Keratinocyte (primary cell): ENCODE results near the gene MAPK7. TPM values are rescaled to one million over a fixed set of nuclear protein-coding genes. Genes with fewer than 3 reads are reported as not detected.

Experiments
- DNase-seq: peaks from one replicate; pipeline ENCODE4 v3.0.0-alpha.2; 2011; ENCODE audit warnings: low read depth, missing footprints, low spot score
- FAIRE-seq: peaks from 2 replicates; lab custom pipeline; 2011; peaks lifted over from hg19 to GRCh38; lab: Jason Lieb, UNC
- H2AFZ ChIP-seq: 2 replicates; pipeline ENCODE4 v1.6.0; 2012; ENCODE audit warnings: low read length, control low read depth, inconsistent platforms; ENCODE audit not compliant: control insufficient read depth
- H3K27ac ChIP-seq: 2 replicates; pipeline ENCODE4 v1.5.1; 2011; ENCODE audit warnings: low read length; ENCODE audit not compliant: control insufficient read depth, insufficient read depth
- H3K27me3 ChIP-seq: 3 replicates; pipeline ENCODE4 v1.6.0; 2011; ENCODE audit warnings: low read length; ENCODE audit not compliant: control insufficient read depth, insufficient read depth; ENCODE audit errors: extremely low read depth
- H3K36me3 ChIP-seq, 2 experiments: 2 replicates in 1 of 2; 3 replicates in 1 of 2; pipeline ENCODE4 v1.5.1; 2011; ENCODE audit warnings: low read length in 2 of 2, mild to moderate bottlenecking in 1 of 2; ENCODE audit not compliant: control insufficient read depth in 2 of 2, insufficient read depth in 2 of 2; ENCODE audit errors: extremely low read depth in 1 of 2
- H3K4me1 ChIP-seq: 3 replicates; pipeline ENCODE4 v1.5.1; 2011; ENCODE audit warnings: low read length; ENCODE audit not compliant: control insufficient read depth, insufficient read depth; ENCODE audit errors: extremely low read depth
- H3K4me2 ChIP-seq: 3 replicates; pipeline ENCODE4 v1.6.0; 2011; ENCODE audit warnings: low read depth, low read length; ENCODE audit not compliant: control insufficient read depth, insufficient read depth; ENCODE audit errors: extremely low read depth
- H3K4me3 ChIP-seq, 3 experiments: fragments of 200-600 bp in 1 of 3; sonication (generic) in 1 of 3; 2 replicates in 2 of 3; 3 replicates in 1 of 3; pipeline ENCODE4 v1.5.1; 2011 to 2016; ENCODE audit warnings: low read length in 3 of 3, mild to moderate bottlenecking in 3 of 3, control low read depth in 2 of 3, inconsistent platforms in 1 of 3, low read depth in 1 of 3, mixed read lengths in 1 of 3, mixed run types in 1 of 3, moderate library complexity in 1 of 3; ENCODE audit not compliant: control insufficient read depth in 2 of 3, insufficient read depth in 2 of 3; ENCODE audit errors: extremely low read depth in 1 of 3
- H3K79me2 ChIP-seq: 2 replicates; pipeline ENCODE4 v1.6.0; 2012; ENCODE audit warnings: low read length; ENCODE audit not compliant: control insufficient read depth, insufficient read depth
- H3K9ac ChIP-seq: 3 replicates; pipeline ENCODE4 v1.6.0; 2011; ENCODE audit warnings: low read length; ENCODE audit not compliant: control insufficient read depth, insufficient read depth; ENCODE audit errors: extremely low read depth
- H3K9me1 ChIP-seq: 3 replicates; pipeline ENCODE4 v1.6.0; 2011; ENCODE audit warnings: low read length; ENCODE audit not compliant: control insufficient read depth, insufficient read depth; ENCODE audit errors: extremely low read depth
- H3K9me3 ChIP-seq: 2 replicates; pipeline ENCODE4 v1.5.1; 2012; ENCODE audit warnings: low read depth, low read length; ENCODE audit not compliant: control insufficient read depth
- H4K20me1 ChIP-seq: 3 replicates; pipeline ENCODE4 v1.6.0; 2011; ENCODE audit warnings: low read length; ENCODE audit not compliant: control insufficient read depth, insufficient read depth; ENCODE audit errors: extremely low read depth
- EZH2 ChIP-seq: IDR thresholded peaks from one replicate; pipeline ENCODE4 v1.6.1; 2012; ENCODE audit warnings: inconsistent platforms, mild to moderate bottlenecking, low read length, moderate library complexity
- dilution Hi-C: fragments of 300-500 bp; cut with MboI; formaldehyde crosslinking; loops from one replicate; pipeline ENCODE4 v1.7.0; 2020; ENCODE audit warnings: low sequenced_read_pairs; ENCODE audit not compliant: extremely low pct_ligation_motif_present
- polyA plus RNA-seq, 5 experiments: library from polyadenylated mRNA; depleted of rRNA in 3 of 5; stranded (reverse) in 3 of 5; stranded (forward) in 1 of 5; unstranded in 1 of 5; fragments of >200 nt; gene quantifications; 1 replicate in 1 of 5; 2 replicates in 3 of 5; 3 replicates in 1 of 5; pipeline versions ENCODE4 v1.2.1 to v1.2.3, GENCODE V29; 2011 to 2012; ENCODE audit warnings: missing spikeins in 2 of 5, low read depth in 1 of 5, low replicate concordance in 1 of 5
- TF ChIP-seq, protein P1 (sequence below), 3 experiments: IDR thresholded peaks in 1 of 3; conservative IDR thresholded peaks in 1 of 3; optimal IDR thresholded peaks in 1 of 3; 2 replicates in 2 of 3; 3 replicates in 1 of 3; pipeline versions ENCODE3 to v1.5.1; 2011; ENCODE audit warnings: low read length in 3 of 3, mild to moderate bottlenecking in 3 of 3, moderate library complexity in 2 of 3, control low read depth in 1 of 3, inconsistent platforms in 1 of 3; ENCODE audit not compliant: insufficient read depth in 2 of 3; ENCODE audit errors: extremely low read depth in 1 of 3

Gene MAPK7
- polyA plus RNA-seq, 1 donor (not counting 4 experiments of a cell fraction or from before 2014, with no cell fraction given), result 4.3 TPM

DNA sequence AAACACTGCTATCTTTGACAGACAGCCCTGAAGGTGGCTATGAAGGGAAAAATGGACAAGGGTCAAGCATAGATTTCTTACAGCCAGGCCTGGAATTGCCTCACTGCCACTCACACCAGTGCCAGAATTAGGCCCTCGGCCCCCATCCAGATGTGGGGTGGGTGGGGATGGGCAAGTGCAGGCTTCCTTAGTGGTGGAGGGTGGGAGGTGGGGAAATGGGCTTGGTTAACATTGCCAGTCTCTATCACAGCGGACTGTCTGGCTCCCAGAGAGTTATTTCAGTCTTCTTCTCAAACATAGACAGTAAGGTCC is 40.6 kb upstream of the MAPK7 start:
- Histone ChIP-seq H3K79me2 (no peaks in the 10 kb centered on the region), H4K20me1 (no peaks in the 10 kb centered on the region), H3K9me3 (no peaks in the 10 kb centered on the region), H3K36me3 (peaks cover 5 to 12% of the 10 kb centered on the region in 2 experiments), H3K9me1 (no peaks in the 10 kb centered on the region), H3K27me3 (no peaks in the 10 kb centered on the region), H3K4me1 (peaks cover 8% of the 10 kb centered on the region), H3K4me3 (no peak overlapping the region), H3K4me2 (no peak overlapping the region), H3K27ac (no peak overlapping the region), H2AFZ (no peak overlapping the region), H3K9ac (no peak overlapping the region)
- dilution Hi-C loops, result no loop called here
- FAIRE-seq (no peak), DNase-seq (no peak)
- TF ChIP-seq, protein P1, sequence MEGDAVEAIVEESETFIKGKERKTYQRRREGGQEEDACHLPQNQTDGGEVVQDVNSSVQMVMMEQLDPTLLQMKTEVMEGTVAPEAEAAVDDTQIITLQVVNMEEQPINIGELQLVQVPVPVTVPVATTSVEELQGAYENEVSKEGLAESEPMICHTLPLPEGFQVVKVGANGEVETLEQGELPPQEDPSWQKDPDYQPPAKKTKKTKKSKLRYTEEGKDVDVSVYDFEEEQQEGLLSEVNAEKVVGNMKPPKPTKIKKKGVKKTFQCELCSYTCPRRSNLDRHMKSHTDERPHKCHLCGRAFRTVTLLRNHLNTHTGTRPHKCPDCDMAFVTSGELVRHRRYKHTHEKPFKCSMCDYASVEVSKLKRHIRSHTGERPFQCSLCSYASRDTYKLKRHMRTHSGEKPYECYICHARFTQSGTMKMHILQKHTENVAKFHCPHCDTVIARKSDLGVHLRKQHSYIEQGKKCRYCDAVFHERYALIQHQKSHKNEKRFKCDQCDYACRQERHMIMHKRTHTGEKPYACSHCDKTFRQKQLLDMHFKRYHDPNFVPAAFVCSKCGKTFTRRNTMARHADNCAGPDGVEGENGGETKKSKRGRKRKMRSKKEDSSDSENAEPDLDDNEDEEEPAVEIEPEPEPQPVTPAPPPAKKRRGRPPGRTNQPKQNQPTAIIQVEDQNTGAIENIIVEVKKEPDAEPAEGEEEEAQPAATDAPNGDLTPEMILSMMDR (optimal IDR thresholded peaks at IDR 0.05 in 1 of 3, IDR thresholded peaks at IDR 0.05 in 1 of 3, conservative IDR thresholded peaks at IDR 0.05 in 1 of 3; ENCODE audit: extremely low read depth in 1 of 3, insufficient read depth in 2 of 3, low read length in 3 of 3), result no peak
- no peak for TF ChIP-seq EZH2

DNA sequence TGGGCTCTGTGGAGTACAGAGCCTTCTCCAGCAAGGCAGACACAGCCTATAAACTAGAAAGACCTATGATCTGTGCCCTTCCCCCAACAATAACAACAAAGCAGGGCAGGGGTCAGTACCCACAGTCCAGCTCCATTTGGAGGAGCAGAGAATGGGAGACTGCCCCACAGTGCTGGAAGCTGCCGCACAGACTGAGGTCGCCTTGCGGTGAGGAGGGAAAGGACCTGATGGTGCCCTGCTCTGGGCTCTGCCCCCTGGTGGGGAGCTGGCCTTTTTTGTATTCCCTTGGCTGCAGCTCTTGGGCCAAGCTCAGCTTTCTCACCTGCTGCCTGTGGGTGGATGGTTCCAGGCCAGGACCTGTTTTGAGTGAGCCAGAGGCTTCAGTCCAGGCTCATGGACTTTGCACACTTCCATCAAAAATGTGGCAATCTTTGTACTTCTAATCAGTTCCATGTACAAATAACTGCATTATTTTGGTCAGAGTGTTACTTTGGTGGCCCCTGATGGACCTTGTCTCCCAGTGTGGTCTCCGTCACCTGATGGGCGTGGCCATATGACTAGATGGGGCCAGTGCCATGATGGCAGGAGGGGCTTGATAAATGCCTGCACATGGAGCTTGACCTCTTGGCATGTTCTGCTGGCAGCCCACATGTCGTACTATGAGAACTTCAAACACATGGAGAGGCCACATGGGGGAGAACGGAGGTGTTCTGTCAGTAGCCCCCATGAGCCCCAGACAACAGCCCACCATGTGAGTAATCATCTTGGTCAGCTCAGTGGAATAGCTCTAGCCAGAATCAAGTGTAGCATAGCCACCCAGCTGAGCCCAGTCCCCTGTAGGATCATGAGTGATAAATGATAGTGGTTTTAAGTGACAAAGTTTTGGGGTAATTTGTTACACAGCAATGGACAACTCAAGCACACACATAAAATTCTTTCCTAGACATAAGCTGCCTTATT is 40.0 kb upstream of the MAPK7 start:
- H3K4me1 ChIP-seq, result peaks cover 6% of the 10 kb centered on the region
- TF ChIP-seq, protein P1 (optimal IDR thresholded peaks at IDR 0.05 in 1 of 3, IDR thresholded peaks at IDR 0.05 in 1 of 3, conservative IDR thresholded peaks at IDR 0.05 in 1 of 3; ENCODE audit: extremely low read depth in 1 of 3, insufficient read depth in 2 of 3, low read length in 3 of 3), result peak; percentile 55 to 63 (median 57)
- no peak for TF ChIP-seq EZH2
- dilution Hi-C loops, result no loop called here
- H4K20me1 ChIP-seq, result no peaks in the 10 kb centered on the region
- H3K79me2 ChIP-seq, result no peaks in the 10 kb centered on the region
- no peak overlapping the region for H3K27ac ChIP-seq
- no peaks in the 10 kb centered on the region for H3K9me3 ChIP-seq
- peaks cover 5 to 9% of the 10 kb centered on the region in 2 experiments for H3K36me3 ChIP-seq
- DNase-seq (no peak), FAIRE-seq (no peak)
- H3K9ac ChIP-seq, result no peak overlapping the region
- H3K9me1 ChIP-seq, result no peaks in the 10 kb centered on the region
- no peak overlapping the region for H3K4me3 ChIP-seq
- no peaks in the 10 kb centered on the region for H3K27me3 ChIP-seq
- H2AFZ ChIP-seq, result no peak overlapping the region
- no peak overlapping the region for H3K4me2 ChIP-seq
